Measurements from ENCODE around the gene CHST3. TPM values are rescaled to one million over a fixed set of nuclear protein-coding genes. Genes with fewer than 3 reads are reported as not detected.

Gene CHST3
- total and polyA plus RNA-seq, 9 of the 15 experiments (the other 6 are each of a cell fraction or from before 2014, with no cell fraction given) = 0.01 to 1.3 (median 0.15) TPM

GRCh38 chr10:72025400-72025799, 61.2 kb downstream of the CHST3 start:
- CTCF ChIA-PET (ENCODE audit: low intra/inter-chr PET ratio) = interaction anchor here (0.8 kb wide), 1 partner anchor 197 kb away, joined by 4 read pairs; no protein-coding TSS in a partner anchor
- intact Hi-C loops (cut with micrococcal nuclease) = no loop called here
- no peak for FAIRE-seq
- Histone ChIP-seq H3K27me3 (ENCODE audit: control insufficient read depth in 2 of 2, insufficient read depth in 2 of 2, low read length in 2 of 2) (peaks cover 22 to 35% of the 10 kb centered on the region in 2 experiments), H3K27ac (ENCODE audit: extremely low read depth, low read depth, low read length) (no peak overlapping the region), H3K4me2 (ENCODE audit: insufficient read depth, low read length) (no peak overlapping the region), H3K9me3 (replicated peaks; ENCODE audit: control insufficient read depth, insufficient read depth, low read depth, low read length) (no peaks in the 10 kb centered on the region), H3K4me1 (replicated peaks in 1 of 2; ENCODE audit: control insufficient read depth in 2 of 2, insufficient read depth in 2 of 2, low read length in 2 of 2) (peaks cover 3 to 4% of the 10 kb centered on the region in 2 experiments; a peak in 3 of 5 replicates), H3K9me1 (ENCODE audit: control insufficient read depth, insufficient read depth, low read length) (no peaks in the 10 kb centered on the region), H4K20me1 (replicated peaks; ENCODE audit: control insufficient read depth, insufficient read depth, low read length) (no peaks in the 10 kb centered on the region), H2AFZ (ENCODE audit: low read depth, low read length) (no peak overlapping the region), H3K79me2 (ENCODE audit: control insufficient read depth, insufficient read depth, low read length) (no peaks in the 10 kb centered on the region), H3K36me3 (ENCODE audit: control insufficient read depth, insufficient read depth, low read length) (no peaks in the 10 kb centered on the region), H3K9ac (ENCODE audit: insufficient read depth in 1 of 2, low read depth in 2 of 2, low read length in 2 of 2) (no peak overlapping the region), H3K4me3 (no peak overlapping the region)
- no TSS peak for BruUV-seq (replicated peaks)
- TF ChIP-seq DIDO1 (tag; IDR thresholded peaks at IDR 0.05; ENCODE audit: low read depth) (no peak), DACH1 (IDR thresholded peaks at IDR 0.05; ENCODE audit: partially characterized antibody) (no peak), ZBTB1 (CRISPR knock-in tag; IDR thresholded peaks at IDR 0.05; ENCODE audit: borderline replicate concordance, low read depth) (no peak), ZNF778 (CRISPR knock-in tag; IDR thresholded peaks at IDR 0.05) (no peak), POLR2H (tag; IDR thresholded peaks at IDR 0.05; ENCODE audit: low read depth) (no peak), ZMIZ1 (IDR thresholded peaks at IDR 0.05; ENCODE audit: low read depth in 2 of 2, low read length in 2 of 2) (no peak), HMGXB4 (CRISPR knock-in tag; IDR thresholded peaks at IDR 0.05) (no peak), TAF7 (tag; IDR thresholded peaks at IDR 0.05) (no peak), ZNF511 (CRISPR knock-in tag; IDR thresholded peaks at IDR 0.05) (no peak), TOE1 (IDR thresholded peaks at IDR 0.05; ENCODE audit: borderline replicate concordance) (no peak), TOE1 (CRISPR knock-in tag; IDR thresholded peaks at IDR 0.05; ENCODE audit: borderline replicate concordance, low read depth) (no peak), HES1 (IDR thresholded peaks at IDR 0.05; ENCODE audit: low read depth) (no peak), NFATC3 (IDR thresholded peaks at IDR 0.05) (no peak), BRD4 (IDR thresholded peaks at IDR 0.05) (no peak)
- TF ChIP-seq, protein P1, sequence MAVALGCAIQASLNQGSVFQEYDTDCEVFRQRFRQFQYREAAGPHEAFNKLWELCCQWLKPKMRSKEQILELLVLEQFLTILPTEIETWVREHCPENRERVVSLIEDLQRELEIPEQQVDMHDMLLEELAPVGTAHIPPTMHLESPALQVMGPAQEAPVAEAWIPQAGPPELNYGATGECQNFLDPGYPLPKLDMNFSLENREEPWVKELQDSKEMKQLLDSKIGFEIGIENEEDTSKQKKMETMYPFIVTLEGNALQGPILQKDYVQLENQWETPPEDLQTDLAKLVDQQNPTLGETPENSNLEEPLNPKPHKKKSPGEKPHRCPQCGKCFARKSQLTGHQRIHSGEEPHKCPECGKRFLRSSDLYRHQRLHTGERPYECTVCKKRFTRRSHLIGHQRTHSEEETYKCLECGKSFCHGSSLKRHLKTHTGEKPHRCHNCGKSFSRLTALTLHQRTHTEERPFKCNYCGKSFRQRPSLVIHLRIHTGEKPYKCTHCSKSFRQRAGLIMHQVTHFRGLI (CRISPR knock-in tag; IDR thresholded peaks at IDR 0.05) = no peak
- POLR2A ChIA-PET = interaction anchor here (0.6 to 1.5 kb wide), 2 partner anchors 15 to 35 kb away, joined by 3 read pairs; no protein-coding TSS in a partner anchor
- WGBS (ENCODE audit: insufficient coverage, low coverage, missing lambda C conversion rate) = 4% methylated on average over 8 of the region's 8 CpGs
- in situ Hi-C loops (cut with MboI) = no loop called here
- ATAC-seq = no peak; the same call in 2 of the 3 replicates
- DNase-seq (ENCODE audit: extremely low read depth in 1 of 4, low spot score in 3 of 4) = no peak

Data from K562 (cell line).